IMR-90 (cell line): ENCODE data around the gene FXN.

Experiments
- CEBPB ChIP-seq: IDR thresholded peaks from 2 replicates; pipeline ENCODE4 v1.6.1; 2012; ENCODE audit warnings: low read depth, low read length, improper control_type of control experiment
- NFE2L2 ChIP-seq: fragments of 150-350 bp; IDR thresholded peaks from 2 replicates; pipeline ENCODE4 v1.6.1; 2016; ENCODE audit warnings: low read depth, mild to moderate bottlenecking, low read length
- RFX5 ChIP-seq: IDR thresholded peaks from 2 replicates; pipeline ENCODE4 v1.8.0; 2012; ENCODE audit warnings: low read depth, mild to moderate bottlenecking, low read length, moderate library complexity
- SMC3 ChIP-seq: fragments of 150-350 bp; IDR thresholded peaks from 2 replicates; pipeline ENCODE4 v1.6.1; 2016; ENCODE audit warnings: low read depth, mild to moderate bottlenecking, antibody characterized with exemption, low read length, moderate library complexity
- TF ChIP-seq, protein P1 (sequence below): conservative IDR thresholded peaks from 2 replicates; pipeline ENCODE4 v1.5.1; 2012; ENCODE audit warnings: mild to moderate bottlenecking, low read depth, low read length, improper control_type of control experiment

DNA sequence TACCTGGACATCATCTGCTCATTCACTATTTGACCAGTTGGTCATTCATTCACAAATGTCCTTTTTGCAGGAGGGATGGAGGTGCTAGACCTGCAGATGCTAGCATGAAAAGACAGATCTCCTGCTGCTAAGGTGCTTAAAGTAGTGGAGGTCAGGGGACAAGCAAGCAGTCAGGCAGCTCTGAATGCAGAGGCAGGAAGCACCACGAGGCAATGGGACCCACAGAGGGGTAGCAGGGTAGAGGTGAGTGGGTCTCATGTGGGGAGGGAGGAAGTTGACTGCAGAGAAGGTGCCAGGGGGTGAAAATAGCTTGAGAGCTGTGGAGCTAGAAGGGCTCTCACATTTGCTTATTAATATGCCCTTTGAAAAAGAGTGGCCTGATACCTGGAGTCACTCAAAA is 25.2 kb downstream of the FXN start:
- no peak for TF ChIP-seq CEBPB
- TF ChIP-seq RFX5: no peak
- TF ChIP-seq, protein P1, sequence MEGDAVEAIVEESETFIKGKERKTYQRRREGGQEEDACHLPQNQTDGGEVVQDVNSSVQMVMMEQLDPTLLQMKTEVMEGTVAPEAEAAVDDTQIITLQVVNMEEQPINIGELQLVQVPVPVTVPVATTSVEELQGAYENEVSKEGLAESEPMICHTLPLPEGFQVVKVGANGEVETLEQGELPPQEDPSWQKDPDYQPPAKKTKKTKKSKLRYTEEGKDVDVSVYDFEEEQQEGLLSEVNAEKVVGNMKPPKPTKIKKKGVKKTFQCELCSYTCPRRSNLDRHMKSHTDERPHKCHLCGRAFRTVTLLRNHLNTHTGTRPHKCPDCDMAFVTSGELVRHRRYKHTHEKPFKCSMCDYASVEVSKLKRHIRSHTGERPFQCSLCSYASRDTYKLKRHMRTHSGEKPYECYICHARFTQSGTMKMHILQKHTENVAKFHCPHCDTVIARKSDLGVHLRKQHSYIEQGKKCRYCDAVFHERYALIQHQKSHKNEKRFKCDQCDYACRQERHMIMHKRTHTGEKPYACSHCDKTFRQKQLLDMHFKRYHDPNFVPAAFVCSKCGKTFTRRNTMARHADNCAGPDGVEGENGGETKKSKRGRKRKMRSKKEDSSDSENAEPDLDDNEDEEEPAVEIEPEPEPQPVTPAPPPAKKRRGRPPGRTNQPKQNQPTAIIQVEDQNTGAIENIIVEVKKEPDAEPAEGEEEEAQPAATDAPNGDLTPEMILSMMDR: no peak
- TF ChIP-seq NFE2L2: no peak
- no peak for TF ChIP-seq SMC3
